ENCODE results near the gene TRIM69.

DNA sequence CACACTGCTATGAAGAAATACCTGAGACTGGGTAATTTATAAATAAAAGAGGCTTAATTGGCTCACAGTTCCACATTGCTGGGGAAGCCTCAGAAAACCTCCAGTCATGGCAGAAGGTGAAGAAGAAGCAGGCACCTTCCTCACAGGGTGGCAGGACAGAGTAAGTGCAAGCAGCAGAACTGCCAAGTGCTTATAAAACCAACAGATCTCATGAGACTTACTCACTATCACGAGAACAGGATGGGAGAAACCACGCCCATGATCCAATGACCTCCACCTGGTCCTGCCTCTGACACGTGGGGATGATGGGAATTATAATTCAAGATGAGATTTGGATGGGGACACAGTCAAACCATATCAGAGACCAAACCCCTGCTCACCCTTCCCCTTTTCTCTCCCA, 75.0 kb downstream of the TRIM69 start:
- TF ChIP-seq EZH2 (IDR thresholded peaks at IDR 0.05) (no peak), POLR2AphosphoS5 (IDR thresholded peaks at IDR 0.05; ENCODE audit: borderline replicate concordance, low read depth, low read length) (no peak), FOXP2 (optimal IDR thresholded peaks at IDR 0.05; ENCODE audit: control extremely low read depth, extremely low read length, insufficient read depth) (no peak)
